ENCODE measurements around the gene TBL3. TPM values are rescaled to one million over a fixed set of nuclear protein-coding genes. Genes with fewer than 3 reads are reported as not detected.

Gene TBL3
- total RNA-seq, 1 experiment from 2014 or later = 32.0 TPM

DNA sequence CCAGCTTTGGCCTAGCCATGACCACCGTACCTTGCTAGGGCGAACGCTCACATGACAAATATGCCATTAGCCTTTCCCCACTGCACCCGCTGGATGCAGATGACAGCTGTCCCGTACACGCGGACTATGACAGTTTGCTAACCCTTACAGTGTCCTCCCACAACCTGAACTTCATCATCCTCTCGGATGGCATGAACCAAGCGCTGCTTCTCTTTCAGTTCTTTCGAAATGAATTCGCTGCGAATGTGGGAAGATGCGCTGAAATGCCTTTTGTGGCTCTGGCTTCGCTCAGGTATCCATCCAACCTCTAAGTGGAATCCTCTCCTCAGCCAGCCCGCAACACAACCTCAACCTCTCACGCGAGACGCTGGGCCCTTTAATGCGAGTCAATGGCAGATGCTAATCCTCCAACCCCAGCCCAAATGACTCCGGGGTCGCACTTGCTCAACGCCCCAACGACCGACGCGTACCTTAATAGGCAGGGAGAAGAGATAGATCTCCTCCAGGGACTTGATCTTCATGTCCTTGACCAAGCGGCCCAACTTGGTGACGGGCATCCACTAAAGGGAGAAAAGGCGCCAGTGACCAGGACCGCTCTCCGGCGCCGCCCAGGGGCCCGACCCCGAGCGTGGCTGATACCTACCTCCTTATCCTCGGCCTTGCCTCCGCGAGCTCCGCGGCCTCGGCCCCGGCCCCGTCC, 7.9 kb upstream of the TBL3 start:
- DNase-seq (ENCODE audit: extremely low read depth, low read depth) = no peak

DNA sequence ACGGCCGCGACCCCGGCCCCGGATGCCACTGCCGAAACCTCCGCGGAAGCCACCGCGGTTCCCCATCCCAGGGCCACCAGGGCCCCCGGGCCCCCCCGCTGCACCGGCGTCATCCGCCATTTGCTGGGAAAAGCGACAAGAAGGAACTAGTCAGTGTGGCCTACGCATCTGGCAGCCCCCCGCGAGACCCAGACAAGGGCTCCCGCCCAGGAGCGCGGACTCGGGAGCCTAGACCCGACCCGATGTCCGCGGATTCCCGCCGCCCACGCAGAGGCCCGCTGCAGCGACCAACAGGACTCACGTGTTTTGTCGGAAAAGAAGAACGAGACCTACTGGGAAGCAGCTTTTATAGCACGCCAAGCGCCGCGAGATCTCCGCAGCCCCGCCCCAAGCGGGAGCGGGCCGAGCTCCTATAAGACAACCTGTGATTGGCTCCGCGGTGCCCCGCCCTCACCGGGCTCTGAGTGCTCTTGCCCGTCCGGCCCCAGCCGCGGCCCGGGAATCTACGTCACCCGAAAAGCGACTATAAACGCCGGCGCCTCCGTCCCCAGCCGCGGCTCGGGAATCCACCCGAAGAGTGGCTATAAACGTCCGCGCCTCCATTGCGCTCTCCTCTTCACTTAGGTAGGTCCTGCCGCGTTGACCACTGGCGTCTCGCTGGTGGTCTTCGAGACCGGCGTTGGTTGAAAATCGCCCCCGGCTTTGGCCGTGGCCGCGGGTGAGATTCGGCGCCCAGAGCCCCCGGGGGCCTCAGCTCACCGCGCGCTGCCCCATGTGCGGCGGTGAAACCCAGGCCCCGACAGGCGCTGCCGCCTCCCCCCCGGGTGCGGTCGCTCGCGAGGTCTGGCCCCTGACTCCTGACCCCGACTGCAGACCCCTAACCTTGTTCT, 7.1 kb upstream of the TBL3 start, which contains the start of gene RPS2:
TSS of gene RPS2 (minus strand) at position 321 of the 890 bp plus-strand sequence. CDS start at position 120, 201 bp downstream.
- peak; percentile 98 for DNase-seq (ENCODE audit: extremely low read depth, low read depth)

DNA sequence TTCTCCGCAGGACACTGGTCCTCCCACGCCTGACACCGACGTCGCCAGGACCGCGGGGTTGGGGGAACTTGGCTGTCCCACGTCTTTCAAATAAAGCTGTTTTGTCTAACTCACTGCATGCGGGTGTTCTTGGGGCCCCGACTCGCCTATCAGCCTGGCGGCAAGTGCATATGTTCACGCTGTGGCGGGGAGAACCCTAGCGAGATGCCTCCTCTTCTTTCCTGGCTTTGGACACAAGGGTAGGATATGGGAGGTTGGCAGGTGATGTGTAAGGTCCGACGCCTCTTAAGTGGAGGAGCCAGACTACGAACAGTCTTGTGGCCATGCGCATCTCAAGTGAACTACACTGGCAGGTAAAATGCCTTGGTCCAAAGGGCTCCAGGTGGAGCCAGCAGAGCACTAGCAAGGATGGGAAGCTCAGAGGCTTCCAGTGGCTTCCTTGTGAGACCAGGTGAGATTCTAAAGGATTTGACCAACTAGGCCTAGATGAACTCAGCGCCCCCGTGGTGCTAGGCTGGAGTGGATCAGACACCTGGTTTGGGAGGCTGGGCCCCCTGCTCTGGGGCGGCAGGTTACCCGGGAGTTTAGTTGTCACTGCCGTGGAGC, 6.4 kb upstream of the TBL3 start:
- no peak for DNase-seq (ENCODE audit: extremely low read depth, low read depth)

DNA sequence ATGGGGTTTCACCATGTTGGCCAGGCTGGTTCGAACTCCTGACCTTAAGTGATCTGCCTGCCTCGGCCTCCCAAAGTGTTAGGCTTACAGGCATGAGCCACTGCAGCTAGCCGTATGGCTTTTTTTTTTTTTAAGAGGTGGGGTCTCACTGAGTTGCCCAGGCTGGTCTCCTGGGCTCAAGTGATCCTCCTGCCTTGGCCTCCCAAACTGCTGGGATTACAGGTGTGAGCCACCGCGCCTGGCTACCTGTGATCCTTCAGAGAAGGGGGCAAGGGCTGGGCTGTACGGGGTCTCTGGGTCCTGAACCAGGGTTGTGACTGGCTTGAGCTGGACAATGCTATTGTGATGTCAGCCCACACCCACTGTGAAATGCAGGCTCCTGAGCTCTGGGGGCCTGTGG, 5.4 kb upstream of the TBL3 start, which contains the start of gene RNF151:
TSS of gene RNF151 (plus strand) at position 397 of the 400 bp plus-strand sequence. CDS start 26 bp downstream, outside the sequence.
- DNase-seq (ENCODE audit: extremely low read depth, low read depth) = no peak

DNA sequence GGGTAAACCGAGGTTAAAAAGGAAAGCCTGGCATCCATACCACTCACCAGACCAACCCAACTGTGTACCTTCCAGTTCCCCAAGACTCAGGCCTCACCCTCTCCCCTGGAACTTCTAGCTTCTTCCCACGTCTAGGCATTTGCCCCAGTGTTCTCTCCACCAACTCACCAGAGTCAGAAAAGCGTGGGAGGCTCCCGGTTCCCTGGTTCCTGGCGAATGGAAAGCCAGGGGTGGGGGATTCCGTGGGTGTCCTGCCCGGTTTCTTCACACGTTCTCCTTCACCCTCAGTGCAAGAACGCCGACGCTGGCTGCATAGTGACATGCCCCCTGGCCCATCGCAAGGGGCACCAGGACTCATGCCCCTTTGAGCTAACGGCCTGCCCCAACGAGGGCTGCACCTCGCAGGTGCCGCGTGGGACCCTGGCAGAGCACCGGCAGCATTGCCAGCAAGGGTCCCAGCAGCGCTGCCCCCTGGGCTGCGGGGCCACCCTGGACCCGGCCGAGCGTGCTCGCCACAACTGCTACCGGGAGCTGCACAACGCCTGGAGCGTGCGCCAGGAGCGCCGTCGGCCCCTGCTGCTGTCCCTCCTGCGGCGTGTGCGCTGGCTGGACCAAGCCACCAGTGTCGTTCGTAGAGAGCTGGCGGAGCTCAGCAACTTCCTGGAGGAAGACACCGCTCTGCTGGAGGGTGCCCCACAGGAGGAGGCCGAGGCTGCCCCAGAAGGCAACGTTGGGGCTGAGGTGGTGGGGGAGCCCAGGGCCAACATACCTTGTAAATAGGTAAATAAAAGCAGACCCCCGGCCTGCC, 3.5 kb upstream of the TBL3 start:
- DNase-seq (ENCODE audit: extremely low read depth, low read depth) = no peak

DNA sequence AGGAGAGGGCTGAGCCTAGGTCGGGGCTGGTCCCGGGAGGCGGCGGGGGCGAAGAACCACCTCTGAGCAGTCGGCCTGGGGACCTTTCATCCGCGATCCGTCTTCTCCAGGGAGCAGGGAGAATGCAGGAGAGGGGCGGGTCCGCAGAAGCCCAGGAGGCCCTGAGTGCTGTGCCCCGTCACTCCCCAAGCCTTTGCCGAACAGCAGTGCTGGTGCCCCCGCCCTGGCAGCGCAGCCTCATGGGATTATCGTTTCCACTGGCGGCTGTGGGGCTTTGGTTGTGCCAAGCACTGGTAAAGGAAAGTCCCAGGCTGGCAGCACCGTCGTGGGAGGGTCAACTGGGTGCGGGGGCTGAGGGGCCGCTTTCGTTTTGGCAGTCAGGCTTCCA, 631 bp downstream of the TBL3 start:
- DNase-seq (ENCODE audit: extremely low read depth, low read depth) = no peak

DNA sequence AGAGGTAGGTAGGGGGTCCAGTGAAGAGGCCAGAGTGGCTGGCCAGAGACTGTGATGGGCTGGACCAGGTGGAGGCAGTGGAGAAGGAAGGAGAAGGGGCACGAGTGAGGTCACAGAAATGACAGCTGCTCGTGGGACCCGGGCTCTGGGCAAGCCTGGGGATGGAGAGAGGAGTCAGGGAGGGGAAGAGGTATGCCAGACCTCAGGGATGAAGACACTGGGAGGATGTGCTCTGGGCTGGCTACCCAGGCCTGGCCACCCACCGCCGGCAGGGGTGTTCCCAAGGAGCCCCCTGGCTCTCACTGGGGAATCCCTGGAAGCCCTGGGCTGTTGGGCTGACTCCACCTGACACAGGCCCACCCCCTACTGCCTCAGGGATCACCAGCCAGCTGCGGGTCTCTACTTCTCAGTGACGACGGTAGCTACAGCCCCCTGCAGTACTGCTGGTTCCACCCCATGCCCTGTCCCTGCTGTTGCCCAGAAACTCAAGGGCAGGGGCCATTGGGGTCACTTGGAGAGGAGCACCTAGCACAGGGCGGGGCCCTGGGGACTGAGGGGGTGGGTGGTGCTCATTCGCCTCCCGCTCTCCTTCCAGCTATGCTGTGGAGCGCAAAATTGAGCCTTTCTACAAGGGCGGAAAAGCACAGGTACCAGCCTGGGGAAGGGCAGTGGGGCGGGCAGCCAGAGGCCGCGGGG, 1.8 kb downstream of the TBL3 start:
- no peak for DNase-seq (ENCODE audit: extremely low read depth, low read depth)

DNA sequence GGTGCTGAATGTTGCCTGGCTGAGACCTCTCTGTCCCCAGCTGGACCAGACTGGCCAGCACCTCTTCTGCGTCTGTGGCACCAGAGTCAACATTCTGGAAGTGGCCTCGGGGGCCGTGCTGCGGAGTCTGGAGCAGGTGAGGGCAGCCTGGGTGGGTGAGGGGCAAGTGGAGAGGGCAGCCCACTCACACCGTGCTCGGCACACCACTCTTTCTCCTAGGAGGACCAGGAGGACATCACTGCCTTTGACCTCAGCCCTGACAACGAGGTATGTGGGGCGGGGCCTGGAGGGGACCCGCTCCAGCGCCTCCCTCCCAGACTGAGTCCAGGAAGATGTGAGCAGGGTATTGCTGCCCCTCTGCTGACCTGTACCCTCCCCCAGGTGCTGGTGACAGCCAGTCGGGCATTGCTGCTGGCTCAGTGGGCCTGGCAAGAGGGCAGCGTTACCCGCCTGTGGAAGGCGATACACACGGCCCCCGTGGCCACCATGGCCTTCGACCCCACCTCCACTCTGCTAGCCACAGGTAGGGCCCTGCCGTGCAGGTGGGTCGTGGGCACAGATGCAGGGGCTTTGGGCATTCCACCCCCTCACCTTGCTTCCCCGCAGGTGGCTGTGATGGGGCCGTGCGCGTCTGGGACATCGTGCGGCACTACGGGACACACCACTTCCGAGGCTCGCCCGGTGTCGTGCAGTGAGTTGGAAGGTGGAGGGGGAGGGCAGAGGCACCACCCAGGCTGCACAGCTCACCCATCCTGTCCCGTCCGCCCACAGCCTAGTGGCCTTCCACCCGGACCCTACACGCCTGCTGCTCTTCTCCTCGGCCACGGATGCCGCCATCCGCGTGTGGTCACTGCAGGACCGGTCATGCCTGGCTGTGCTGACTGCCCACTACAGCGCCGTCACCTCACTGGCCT, 2.6 kb downstream of the TBL3 start:
- DNase-seq (ENCODE audit: extremely low read depth, low read depth) = no peak

DNA sequence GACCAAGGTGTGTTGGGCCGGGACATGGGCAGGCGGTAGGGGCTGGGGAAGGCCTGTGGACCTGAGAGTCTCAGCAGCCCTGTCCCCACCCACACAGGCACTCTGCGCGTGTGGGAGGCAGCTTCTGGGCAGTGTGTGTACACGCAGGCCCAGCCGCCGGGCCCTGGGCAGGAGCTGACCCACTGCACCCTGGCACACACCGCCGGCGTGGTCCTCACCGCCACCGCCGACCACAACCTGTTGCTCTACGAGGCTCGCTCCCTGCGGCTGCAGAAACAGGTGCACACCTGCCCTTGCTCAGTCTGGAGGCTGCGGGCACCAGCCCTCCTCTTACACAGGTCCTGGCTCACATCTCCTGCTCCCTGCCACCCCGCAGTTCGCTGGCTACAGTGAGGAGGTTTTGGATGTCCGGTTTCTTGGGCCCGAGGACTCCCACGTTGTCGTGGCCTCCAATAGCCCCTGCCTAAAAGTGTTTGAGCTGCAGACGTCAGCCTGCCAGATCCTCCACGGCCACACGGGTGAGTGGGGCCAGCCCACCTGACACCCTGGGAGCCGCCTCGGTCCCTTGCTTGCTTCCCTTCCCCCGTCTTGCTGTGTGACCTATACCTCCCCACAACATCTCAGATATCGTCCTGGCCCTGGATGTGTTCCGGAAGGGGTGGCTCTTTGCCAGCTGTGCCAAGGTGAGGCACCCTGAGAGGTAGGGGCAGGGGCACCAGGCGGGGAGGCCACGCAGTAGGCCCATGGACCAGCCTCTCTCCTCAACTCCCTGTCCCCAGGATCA, 3.8 kb downstream of the TBL3 start:
- DNase-seq (ENCODE audit: extremely low read depth, low read depth) = no peak

DNA sequence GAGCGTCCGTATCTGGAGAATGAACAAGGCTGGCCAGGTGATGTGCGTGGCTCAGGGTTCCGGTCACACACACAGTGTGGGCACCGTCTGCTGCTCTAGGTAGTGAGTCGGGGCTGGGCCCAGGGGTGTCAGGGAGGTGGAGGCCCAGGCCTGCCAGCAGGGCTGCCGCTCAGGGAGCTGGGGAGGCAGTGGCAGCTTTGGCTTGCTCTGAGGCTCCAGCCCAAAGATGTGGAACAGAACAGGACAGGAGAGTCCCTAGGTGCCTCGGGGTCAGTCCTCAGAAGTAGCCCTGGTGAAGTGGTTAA, 4.3 kb downstream of the TBL3 start:
- no peak for DNase-seq (ENCODE audit: extremely low read depth, low read depth)

DNA sequence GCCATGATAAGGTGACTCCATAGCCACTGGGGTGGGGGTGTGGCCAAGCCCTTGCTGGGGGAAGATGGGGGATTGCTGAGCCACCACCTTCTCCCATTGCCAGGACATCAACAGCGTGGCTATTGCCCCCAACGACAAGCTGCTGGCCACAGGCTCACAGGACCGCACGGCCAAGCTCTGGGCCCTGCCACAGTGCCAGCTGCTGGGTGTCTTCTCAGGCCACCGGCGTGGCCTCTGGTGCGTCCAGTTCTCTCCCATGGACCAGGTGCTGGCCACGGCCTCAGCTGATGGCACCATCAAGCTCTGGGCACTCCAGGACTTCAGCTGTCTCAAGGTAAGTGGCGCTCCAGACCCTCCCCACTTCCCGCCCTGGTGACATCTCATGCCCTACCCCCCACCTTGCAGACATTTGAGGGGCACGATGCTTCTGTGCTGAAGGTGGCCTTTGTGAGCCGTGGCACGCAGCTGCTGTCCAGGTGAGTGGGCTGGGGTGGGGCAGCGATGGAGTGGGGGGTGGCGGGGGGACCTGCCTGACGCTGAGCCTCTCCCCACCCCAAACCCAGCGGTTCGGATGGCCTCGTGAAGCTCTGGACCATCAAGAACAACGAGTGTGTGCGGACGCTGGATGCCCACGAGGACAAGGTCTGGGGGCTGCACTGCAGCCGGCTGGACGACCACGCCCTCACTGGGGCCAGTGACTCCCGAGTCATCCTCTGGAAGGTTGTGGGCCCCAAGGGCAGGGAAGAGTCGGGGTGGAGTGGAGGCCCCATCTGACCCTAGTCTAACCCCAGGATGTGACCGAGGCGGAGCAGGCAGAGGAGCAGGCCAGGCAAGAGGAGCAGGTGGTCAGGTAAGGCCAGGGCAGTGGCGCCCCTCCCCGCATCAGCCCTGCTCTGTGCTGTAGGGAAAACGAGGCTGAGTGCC, 5.4 kb downstream of the TBL3 start:
- no peak for DNase-seq (ENCODE audit: extremely low read depth, low read depth)

DNA sequence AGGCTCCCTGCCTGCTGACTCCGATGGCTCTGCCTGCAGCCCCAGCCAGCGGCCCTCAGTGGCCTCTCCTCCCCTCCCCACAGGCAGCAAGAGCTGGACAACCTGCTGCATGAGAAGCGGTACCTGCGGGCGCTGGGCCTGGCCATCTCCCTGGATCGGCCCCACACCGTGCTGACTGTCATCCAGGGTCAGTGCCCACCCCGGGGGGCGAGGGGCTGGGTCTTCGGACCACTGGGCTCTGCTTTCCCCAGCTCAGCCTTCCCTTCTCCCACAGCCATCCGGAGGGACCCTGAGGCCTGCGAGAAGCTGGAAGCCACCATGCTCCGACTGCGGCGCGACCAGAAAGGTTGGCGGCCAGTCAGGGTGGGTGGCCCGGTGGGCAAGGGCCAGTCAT, 6.0 kb downstream of the TBL3 start:
- no peak for DNase-seq (ENCODE audit: extremely low read depth, low read depth)

DNA sequence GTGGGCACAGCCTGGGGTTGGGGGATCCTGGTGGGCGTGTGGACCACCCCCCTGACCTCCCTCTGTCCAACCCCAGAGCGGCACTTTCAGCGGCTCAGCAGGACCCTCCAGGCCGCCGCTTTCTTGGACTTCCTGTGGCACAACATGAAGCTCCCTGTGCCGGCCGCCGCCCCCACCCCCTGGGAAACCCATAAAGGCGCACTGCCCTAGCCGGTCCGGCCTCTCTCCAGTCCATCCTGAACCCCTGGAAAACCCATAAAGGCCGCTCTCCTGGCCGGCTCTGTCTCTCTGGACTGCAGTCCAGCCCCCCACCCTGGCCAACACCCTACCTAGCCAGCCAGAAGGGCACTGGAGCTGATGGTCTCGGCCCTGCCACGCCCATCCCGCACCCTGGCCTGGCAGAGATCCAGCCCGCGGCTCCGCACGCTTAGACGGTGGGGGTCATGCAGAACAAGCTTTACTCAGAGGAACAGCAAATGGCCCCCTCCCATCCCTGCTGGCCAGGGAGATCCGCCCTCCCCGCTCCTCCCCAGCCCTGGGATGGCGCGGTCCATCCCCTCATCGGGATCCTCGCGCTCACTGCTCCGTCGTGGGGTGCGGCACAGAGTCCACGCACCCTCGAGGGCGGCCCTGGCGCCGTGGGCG, 6.7 kb downstream of the TBL3 start:
- no peak for DNase-seq (ENCODE audit: extremely low read depth, low read depth)

DNA sequence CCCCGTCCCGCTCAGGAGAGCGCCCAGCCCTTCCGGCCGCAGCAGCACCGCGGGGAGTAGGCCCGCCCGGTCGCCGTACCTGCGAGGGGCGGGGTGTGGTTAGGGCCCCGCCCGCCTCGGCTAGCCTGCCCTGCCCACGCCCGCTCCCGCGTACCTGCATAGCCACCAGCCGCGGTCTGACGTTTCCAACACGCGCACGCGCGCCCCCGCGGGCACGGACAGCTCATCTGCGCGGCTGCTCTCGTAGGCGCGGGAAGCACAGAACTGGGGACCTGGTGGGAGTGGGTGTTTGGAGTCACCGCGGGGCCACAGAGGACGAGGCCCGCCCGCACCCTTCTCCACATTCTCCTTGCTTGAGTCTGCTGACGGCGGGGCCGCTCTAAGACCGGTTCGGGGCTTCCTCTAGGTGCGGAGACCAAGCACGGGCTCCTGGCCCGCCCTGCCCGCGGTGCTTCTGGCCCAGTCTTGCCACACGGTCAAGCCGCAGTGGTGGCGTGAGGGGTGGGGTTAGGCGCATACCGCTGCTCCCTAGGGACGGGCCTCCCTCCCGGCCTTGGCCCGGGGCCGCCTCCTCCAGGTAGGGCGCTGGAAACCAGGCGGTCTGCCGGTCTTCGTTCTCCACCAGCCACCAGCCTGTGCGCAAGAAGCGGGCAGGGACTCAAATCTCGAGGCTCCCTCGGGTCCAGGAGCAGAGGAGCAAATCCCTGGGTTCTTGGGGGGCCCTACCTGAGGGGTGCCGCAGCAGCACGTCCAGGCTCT, 7.6 kb downstream of the TBL3 start:
- no peak for DNase-seq (ENCODE audit: extremely low read depth, low read depth)

DNA sequence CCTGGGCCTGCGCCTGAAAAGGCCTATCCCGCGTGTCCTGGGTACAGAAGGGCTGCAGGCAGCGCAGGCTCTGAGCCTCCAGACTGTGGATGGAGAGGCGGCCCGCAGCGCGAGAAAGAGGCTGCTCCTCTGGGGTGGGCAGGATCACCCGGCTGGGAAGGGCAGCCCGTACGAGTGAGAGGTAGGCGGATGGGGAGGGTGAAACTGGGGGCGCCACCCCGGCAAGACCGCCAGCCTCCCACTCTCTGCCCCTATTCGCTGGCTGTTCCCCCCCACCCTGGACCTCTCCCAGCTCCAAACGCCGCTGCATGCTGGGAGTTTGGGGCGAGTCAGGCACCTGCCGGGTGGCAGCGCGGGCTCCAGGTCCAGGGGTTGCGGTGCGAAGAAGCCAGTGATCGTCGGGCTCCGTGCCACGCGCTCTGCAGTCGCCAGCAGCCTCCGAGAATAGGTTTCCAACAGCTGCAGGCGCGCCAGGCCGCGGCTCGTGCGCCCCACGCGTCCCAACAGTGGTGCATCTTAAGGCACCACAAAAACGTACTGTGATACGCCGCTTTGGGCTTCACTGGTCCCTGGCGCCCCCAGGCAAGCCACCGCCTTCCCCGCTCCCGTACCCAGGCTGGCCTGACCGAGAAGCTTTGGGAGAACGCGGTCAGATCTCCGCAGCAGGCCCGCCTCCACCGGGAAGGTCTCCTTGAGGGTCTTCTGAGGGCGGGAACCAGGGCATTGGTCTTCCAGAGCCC, 8.3 kb downstream of the TBL3 start:
- DNase-seq (ENCODE audit: extremely low read depth, low read depth) = no peak

DNA sequence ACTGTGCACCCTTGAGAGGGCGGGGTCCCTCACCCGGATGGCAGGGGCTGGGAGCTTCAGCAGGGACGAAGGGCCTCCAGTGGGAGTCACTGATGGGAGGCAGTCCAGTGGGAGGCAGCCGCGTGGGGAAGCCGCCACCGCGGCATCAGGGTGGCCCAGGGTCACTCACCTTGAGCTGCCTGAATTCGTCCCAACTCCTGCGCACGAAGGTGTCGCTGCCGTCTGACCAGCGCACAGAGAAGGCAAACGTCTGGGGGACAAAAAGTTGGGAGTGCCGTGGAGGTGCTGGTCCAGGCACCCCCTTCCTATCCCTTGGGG, 8.9 kb downstream of the TBL3 start:
- no peak for DNase-seq (ENCODE audit: extremely low read depth, low read depth)

Data from NCI-H460 (cell line).